ENCODE results near the gene ATF5.

Gene ATF5

DNA sequence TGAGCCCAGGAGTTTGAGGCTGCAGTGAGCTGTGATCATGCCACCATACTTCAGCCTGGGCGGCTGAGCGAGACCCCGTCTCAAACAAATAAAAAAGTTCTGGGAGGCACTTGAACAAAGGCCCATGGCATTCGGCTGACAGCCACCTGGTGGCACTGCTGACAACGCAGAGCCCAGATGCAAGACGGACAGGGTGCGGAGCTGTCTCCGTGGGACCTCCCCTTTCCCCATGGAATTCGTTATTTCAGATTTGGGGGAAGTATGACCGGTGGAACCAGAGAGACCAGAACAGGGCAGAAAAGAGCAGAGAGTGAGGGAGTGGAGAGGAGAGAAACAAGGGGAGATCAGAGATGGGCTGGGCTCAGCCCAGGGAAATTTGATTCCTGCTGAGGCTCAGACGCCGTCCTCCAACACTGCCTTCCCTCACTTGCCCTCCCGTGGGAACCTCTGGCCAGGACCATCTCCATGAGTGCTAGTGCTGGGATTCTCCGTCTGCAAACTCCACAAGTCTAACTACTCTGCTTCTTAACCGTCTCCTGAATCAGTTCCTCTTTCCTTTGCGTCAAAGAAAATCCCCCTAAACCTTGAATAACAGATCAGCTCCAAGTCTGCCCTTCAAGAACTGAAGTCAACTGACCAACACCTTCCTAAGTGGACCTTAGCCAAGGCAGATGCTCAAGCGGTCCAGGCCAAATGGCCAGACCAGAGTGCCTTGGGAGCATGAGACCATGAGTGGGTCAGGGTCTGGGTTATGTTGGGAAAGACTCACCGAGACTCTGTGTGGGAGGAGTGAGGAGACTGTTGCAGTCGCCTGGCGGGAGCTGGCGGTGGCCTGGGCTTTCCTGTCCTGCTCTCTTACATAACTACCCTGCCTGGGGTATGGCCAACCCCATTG, 11.9 kb upstream of the ATF5 start:
- DNase-seq (ENCODE audit: low read depth), result peak; percentile 19
- H3K4me3 ChIP-seq (ENCODE audit: control insufficient read depth, low read depth, low read length), result no peak overlapping the region
- TF ChIP-seq, protein P1, sequence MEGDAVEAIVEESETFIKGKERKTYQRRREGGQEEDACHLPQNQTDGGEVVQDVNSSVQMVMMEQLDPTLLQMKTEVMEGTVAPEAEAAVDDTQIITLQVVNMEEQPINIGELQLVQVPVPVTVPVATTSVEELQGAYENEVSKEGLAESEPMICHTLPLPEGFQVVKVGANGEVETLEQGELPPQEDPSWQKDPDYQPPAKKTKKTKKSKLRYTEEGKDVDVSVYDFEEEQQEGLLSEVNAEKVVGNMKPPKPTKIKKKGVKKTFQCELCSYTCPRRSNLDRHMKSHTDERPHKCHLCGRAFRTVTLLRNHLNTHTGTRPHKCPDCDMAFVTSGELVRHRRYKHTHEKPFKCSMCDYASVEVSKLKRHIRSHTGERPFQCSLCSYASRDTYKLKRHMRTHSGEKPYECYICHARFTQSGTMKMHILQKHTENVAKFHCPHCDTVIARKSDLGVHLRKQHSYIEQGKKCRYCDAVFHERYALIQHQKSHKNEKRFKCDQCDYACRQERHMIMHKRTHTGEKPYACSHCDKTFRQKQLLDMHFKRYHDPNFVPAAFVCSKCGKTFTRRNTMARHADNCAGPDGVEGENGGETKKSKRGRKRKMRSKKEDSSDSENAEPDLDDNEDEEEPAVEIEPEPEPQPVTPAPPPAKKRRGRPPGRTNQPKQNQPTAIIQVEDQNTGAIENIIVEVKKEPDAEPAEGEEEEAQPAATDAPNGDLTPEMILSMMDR (conservative IDR thresholded peaks at IDR 0.05; ENCODE audit: control insufficient read depth, insufficient read depth, low read depth, low read length), result no peak

DNA sequence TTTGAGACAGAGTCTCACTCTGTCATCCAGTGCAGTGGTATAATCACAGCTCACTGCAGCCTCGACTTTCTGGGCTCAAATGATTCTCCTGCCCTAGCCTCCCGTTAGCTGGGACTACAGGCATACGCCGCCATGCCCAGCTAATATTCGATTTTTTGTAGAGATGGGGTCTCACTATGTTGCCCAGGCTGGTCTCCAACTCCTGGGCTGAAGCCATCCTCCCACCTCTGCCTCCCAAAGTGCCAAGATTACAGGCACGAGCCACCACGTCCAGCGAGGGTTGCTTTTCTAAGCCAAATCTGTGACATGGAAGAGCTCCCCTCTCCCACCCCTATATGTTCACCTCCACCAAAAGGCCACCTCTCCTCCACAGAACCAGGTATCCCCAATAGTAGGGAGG, 10.9 kb upstream of the ATF5 start:
- TF ChIP-seq, protein P1 (conservative IDR thresholded peaks at IDR 0.05; ENCODE audit: control insufficient read depth, insufficient read depth, low read depth, low read length), result no peak
- DNase-seq (ENCODE audit: low read depth), result no peak
- no peak overlapping the region for H3K4me3 ChIP-seq (ENCODE audit: control insufficient read depth, low read depth, low read length)

DNA sequence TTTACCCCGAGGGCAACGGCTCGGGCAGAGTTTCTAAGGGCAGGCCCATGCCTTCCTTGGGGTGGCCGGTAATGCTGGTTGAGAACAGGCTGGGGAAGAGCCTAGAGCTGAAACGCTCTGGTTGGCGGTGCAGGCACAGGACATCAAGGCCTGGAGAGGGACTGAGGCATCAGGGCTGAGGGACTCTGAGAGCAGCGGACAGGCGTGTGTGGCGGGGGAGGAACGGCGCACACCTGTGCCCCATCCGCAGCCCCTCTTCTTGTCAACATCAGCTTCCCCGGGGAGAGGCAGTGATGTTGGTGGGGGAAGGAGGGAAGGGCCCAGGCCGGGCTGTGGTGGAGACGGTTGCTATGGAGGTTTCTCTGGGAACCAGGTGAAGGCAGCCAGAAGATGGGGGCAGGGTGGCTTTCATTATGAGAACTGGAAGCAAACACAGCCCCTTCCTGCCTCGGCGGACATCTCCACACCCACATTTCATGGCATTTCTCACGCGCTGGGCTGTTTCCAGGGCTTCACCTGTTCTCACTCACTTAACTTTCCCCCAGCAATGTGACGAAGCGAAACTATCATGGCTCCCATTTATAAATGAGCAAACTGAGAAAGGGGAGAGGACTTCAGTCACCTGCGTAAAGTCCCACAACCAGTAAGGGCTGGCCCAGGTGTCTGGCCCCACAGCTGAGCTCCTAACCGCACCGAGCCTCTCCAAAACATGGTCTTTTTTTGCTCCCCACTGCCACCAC, 8.2 kb upstream of the ATF5 start:
- H3K4me3 ChIP-seq (ENCODE audit: control insufficient read depth, low read depth, low read length), result no peak overlapping the region
- TF ChIP-seq, protein P1 (conservative IDR thresholded peaks at IDR 0.05; ENCODE audit: control insufficient read depth, insufficient read depth, low read depth, low read length), result no peak
- DNase-seq (ENCODE audit: low read depth), result no peak

DNA sequence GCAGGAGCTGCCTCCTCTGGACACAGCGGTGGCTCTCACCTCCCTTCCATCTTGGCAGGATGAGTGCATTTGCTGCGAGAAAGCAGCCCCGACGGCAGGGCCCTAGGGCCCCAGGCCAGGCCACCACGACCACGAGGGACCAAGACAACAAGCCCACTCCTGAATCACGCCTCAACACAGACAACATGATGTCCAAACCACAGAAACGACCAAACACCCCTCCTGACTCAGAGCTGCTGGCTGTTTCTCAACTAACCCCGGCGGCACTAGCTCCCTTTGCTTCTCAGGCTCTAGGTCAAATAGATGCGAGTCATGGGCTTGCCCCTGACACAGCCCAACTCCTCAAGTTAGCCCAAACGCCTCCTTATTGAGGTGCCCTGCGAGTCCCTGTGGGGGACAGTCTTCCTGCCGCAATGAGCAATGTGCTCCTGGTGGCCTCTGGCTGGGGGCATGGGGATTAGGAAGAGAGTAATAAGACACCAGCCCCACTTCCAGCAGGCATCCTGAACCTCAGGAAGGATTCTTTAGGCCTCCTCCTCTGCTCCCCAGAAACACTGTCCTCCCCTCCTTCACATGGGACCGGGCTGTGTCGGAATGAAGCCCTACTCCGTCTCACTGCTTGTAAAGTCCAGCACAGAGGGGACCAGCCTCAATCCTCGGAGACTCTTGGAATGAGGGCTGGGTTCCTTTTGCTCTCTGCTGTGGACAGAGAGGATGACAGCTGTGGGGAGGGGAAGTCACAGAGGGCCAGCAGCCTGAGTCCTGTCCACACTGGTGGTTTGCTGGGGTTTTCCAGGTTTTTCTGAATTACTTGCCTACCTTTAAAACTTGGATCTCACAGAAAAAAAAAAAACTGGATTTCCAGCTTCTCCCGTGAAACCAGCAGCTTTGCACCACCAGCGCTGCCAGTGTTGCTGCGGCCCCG, 6.9 kb upstream of the ATF5 start:
- TF ChIP-seq, protein P1 (conservative IDR thresholded peaks at IDR 0.05; ENCODE audit: control insufficient read depth, insufficient read depth, low read depth, low read length), result no peak

DNA sequence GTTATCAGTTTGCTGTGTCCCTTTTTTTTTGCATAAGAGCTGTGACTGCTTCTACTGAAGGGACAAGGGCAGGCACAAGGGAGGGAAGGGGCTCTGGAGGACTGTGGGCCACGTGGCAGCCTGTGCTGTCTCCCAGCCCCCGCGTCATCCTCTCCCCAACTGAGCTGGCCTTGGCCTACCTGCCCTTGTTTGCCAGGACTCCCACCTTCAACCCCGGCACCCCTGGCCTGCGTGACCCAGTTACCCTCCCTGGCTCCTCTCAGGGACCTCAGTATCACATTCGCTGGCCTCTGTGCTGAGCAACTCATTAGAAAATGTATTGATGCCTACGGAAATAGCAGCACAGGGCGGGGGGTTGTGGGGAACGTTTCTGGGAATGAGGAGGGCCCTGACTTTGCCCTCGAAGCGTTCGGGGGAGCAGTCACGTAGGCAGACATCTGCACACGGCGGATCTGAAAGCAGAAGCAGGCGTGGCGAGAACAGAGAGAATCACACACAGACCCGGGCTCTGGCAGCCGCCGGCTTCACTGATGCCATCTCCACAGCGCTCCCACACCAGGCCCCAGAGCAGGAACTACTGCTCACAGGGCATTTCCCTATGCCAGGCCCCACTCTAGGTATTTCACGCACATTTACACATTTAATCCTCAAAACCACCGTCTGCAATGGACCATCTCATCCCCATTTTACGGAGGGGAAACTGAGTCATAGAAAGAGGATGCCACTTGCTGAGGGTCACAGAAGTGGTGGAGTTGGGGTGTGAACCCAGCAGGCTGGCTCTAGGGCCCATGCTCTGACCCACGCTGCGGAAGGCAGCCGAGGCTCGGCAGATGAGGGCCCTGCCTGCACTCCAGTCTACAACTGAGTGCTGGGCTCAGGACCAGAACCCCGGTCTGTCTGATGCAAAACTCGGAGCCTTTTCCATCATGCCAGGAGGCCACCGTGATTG, 5.7 kb upstream of the ATF5 start:
- DNase-seq (ENCODE audit: low read depth), result no peak
- no peak overlapping the region for H3K4me3 ChIP-seq (ENCODE audit: control insufficient read depth, low read depth, low read length)
- TF ChIP-seq, protein P1 (conservative IDR thresholded peaks at IDR 0.05; ENCODE audit: control insufficient read depth, insufficient read depth, low read depth, low read length), result no peak

More for the DNA sequence above, 6.9 kb upstream of the ATF5 start:
- DNase-seq (ENCODE audit: low read depth), result peak; percentile 85
- no peak overlapping the region for H3K4me3 ChIP-seq (ENCODE audit: control insufficient read depth, low read depth, low read length)
